GM19351 (cell line): ENCODE results near the gene SSC5D.

Experiments used
- ATAC-seq: cut with Tn5 transposase; IDR thresholded peaks from one replicate; pipeline ENCODE4 v1.9.1; 2021; ENCODE audit warnings: mild to moderate bottlenecking, moderate library complexity; ENCODE audit not compliant: unreplicated experiment

The SSC5D gene

GRCh38 chr19:55472463-55472862, 15.8 kb upstream of the SSC5D start:
- no peak for ATAC-seq

GRCh38 chr19:55473225-55474012, 14.8 kb upstream of the SSC5D start:
- ATAC-seq = no peak

- ATAC-seq = no peak
Measured at GRCh38 chr19:55474269-55475265, 13.7 kb upstream of the SSC5D start.

GRCh38 chr19:55476100-55476775, 12.0 kb upstream of the SSC5D start, which contains the start of gene ZNF628:
Gene ZNF628 (plus strand): TSS chr19:55476617. CDS start chr19:55479911, 3,294 bp downstream.
- peak; percentile 95 for ATAC-seq

- ATAC-seq = no peak
Measured at GRCh38 chr19:55477905-55478304, 10.3 kb upstream of the SSC5D start.

- no peak for ATAC-seq
Measured at GRCh38 chr19:55478364-55478763, 9.9 kb upstream of the SSC5D start.

- no peak for ATAC-seq
Measured at GRCh38 chr19:55479045-55479444, 9.2 kb upstream of the SSC5D start.

GRCh38 chr19:55479451-55480230, 8.6 kb upstream of the SSC5D start:
- no peak for ATAC-seq

GRCh38 chr19:55481148-55481793, 7.0 kb upstream of the SSC5D start:
- no peak for ATAC-seq

- no peak for ATAC-seq
Measured at GRCh38 chr19:55481794-55482155, 6.5 kb upstream of the SSC5D start.

- no peak for ATAC-seq
Measured at GRCh38 chr19:55482156-55482961, 5.9 kb upstream of the SSC5D start.

- no peak for ATAC-seq
Measured at GRCh38 chr19:55482967-55483705, 5.1 kb upstream of the SSC5D start.

- no peak for ATAC-seq
Measured at GRCh38 chr19:55483706-55484592, 4.3 kb upstream of the SSC5D start.

- ATAC-seq = peak; percentile 56
Measured at GRCh38 chr19:55484593-55485438, 3.4 kb upstream of the SSC5D start, which contains the start of gene NAT14. Gene NAT14 (plus strand): TSS chr19:55485188. CDS start chr19:55485709, 521 bp downstream.

- no peak for ATAC-seq
Measured at GRCh38 chr19:55485439-55486011, 2.7 kb upstream of the SSC5D start.
